Measurements from ENCODE around the gene SCAMP4.

- TF ChIP-seq, protein P1, sequence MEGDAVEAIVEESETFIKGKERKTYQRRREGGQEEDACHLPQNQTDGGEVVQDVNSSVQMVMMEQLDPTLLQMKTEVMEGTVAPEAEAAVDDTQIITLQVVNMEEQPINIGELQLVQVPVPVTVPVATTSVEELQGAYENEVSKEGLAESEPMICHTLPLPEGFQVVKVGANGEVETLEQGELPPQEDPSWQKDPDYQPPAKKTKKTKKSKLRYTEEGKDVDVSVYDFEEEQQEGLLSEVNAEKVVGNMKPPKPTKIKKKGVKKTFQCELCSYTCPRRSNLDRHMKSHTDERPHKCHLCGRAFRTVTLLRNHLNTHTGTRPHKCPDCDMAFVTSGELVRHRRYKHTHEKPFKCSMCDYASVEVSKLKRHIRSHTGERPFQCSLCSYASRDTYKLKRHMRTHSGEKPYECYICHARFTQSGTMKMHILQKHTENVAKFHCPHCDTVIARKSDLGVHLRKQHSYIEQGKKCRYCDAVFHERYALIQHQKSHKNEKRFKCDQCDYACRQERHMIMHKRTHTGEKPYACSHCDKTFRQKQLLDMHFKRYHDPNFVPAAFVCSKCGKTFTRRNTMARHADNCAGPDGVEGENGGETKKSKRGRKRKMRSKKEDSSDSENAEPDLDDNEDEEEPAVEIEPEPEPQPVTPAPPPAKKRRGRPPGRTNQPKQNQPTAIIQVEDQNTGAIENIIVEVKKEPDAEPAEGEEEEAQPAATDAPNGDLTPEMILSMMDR (conservative IDR thresholded peaks at IDR 0.05 in 1 of 2, IDR thresholded peaks at IDR 0.05 in 1 of 2; ENCODE audit: low read depth in 1 of 2, low read length in 2 of 2), result no peak
- TF ChIP-seq EZH2 (IDR thresholded peaks at IDR 0.05; ENCODE audit: low read length, missing control alignments), result no peak
These were observed 37.1 kb downstream of the SCAMP4 start for GRCh38 chr19:1942078-1942933.

All from fibroblast of lung (primary cell).